Mesenchymal stem cell (in vitro differentiated cells and primary cell): ENCODE results near the gene SAMSN1.

Experiments used
- DNase-seq: peaks from one replicate; pipeline ENCODE4 v3.0.0-alpha.2; 2013
- H2AFZ ChIP-seq: one replicate; pipeline ENCODE4 v1.6.1; 2013; ENCODE audit warnings: low read depth, mild to moderate bottlenecking, control low read depth, inconsistent platforms, low read length, moderate library complexity
- H2AK5ac ChIP-seq: 2 replicates; pipeline ENCODE4 v1.6.1; 2013; ENCODE audit warnings: low read length, moderate library complexity, mild to moderate bottlenecking, inconsistent platforms; ENCODE audit not compliant: severe bottlenecking
- H2BK120ac ChIP-seq: one replicate; pipeline ENCODE4 v1.6.1; 2013; ENCODE audit warnings: low read depth, mild to moderate bottlenecking, inconsistent platforms, low read length, moderate library complexity
- H2BK12ac ChIP-seq, 2 experiments: one replicate each; pipeline ENCODE4 v1.6.1; 2013; ENCODE audit warnings: inconsistent platforms in 2 of 2, low read length in 2 of 2, mild to moderate bottlenecking in 2 of 2, moderate library complexity in 2 of 2, control low read depth in 1 of 2
- H2BK15ac ChIP-seq: one replicate; pipeline ENCODE4 v1.6.1; 2013; ENCODE audit warnings: mild to moderate bottlenecking, low read depth, inconsistent platforms; ENCODE audit not compliant: poor library complexity, severe bottlenecking
- H2BK5ac ChIP-seq: 2 replicates; pipeline ENCODE4 v1.6.1; 2013; ENCODE audit warnings: low read depth, mild to moderate bottlenecking, low read length, control low read depth, inconsistent platforms; ENCODE audit not compliant: poor library complexity, severe bottlenecking
- H3K14ac ChIP-seq, 2 experiments: one replicate each; pipeline ENCODE4 v1.6.1; 2013; ENCODE audit warnings: inconsistent platforms in 2 of 2, low read length in 2 of 2, control low read depth in 1 of 2, mild to moderate bottlenecking in 1 of 2, moderate library complexity in 1 of 2
- H3K18ac ChIP-seq, 2 experiments: one replicate each; pipeline ENCODE4 v1.6.1; 2013; ENCODE audit warnings: inconsistent platforms in 2 of 2, low read length in 2 of 2, control low read depth in 1 of 2, low read depth in 1 of 2, mild to moderate bottlenecking in 1 of 2
- H3K23ac ChIP-seq, 2 experiments: one replicate each; pipeline ENCODE4 v1.6.1; 2013; ENCODE audit warnings: inconsistent platforms in 2 of 2, low read length in 2 of 2, mild to moderate bottlenecking in 2 of 2, moderate library complexity in 2 of 2, control low read depth in 1 of 2
- H3K27ac ChIP-seq: 2 replicates; pipeline ENCODE4 v1.5.1; 2013; ENCODE audit warnings: mild to moderate bottlenecking, moderate library complexity, low read length, control low read depth, inconsistent platforms; ENCODE audit not compliant: poor library complexity, severe bottlenecking
- H3K27me3 ChIP-seq, 2 experiments: 2 replicates each; pipeline versions ENCODE4 v1.6.1 to v1.7.0; 2013; ENCODE audit warnings: low read length in 2 of 2, mild to moderate bottlenecking in 2 of 2, moderate library complexity in 2 of 2, control low read depth in 1 of 2, inconsistent platforms in 1 of 2; ENCODE audit not compliant: control insufficient read depth in 1 of 2, insufficient read depth in 1 of 2
- H3K36me3 ChIP-seq, 2 experiments: 2 replicates each; pipeline versions ENCODE4 v1.6.1 to v1.7.0; 2013; ENCODE audit warnings: low read length in 2 of 2, control low read depth in 1 of 2, inconsistent platforms in 1 of 2, low read depth in 1 of 2, mild to moderate bottlenecking in 1 of 2; ENCODE audit not compliant: insufficient read depth in 2 of 2, control insufficient read depth in 1 of 2
- H3K4ac ChIP-seq, 2 experiments: one replicate each; pipeline ENCODE4 v1.6.1; 2013; ENCODE audit warnings: inconsistent platforms in 2 of 2, low read length in 2 of 2, mild to moderate bottlenecking in 2 of 2, moderate library complexity in 2 of 2, control low read depth in 1 of 2, low read depth in 1 of 2
- H3K4me1 ChIP-seq: 2 replicates; pipeline ENCODE4 v1.6.1; 2013; ENCODE audit warnings: low read depth, low read length, control low read depth; ENCODE audit not compliant: control insufficient read depth, insufficient read depth
- H3K4me2 ChIP-seq: 2 replicates; pipeline ENCODE4 v1.6.1; 2013; ENCODE audit warnings: low read length, mild to moderate bottlenecking, inconsistent platforms; ENCODE audit not compliant: poor library complexity, severe bottlenecking
- H3K4me3 ChIP-seq, 2 experiments: 2 replicates each; pipeline versions ENCODE4 v1.5.1 to v1.7.0; 2013; ENCODE audit warnings: low read length in 2 of 2, mild to moderate bottlenecking in 2 of 2, control low read depth in 1 of 2, low read depth in 1 of 2; ENCODE audit not compliant: insufficient read depth in 1 of 2
- H3K79me1 ChIP-seq: replicated peaks from 2 replicates; pipeline ENCODE4 v1.6.1; 2013; ENCODE audit warnings: mild to moderate bottlenecking, control low read depth, low read length, inconsistent platforms; ENCODE audit not compliant: poor library complexity, severe bottlenecking
- H3K9ac ChIP-seq: 2 replicates; pipeline ENCODE4 v1.7.0; 2013; ENCODE audit warnings: mild to moderate bottlenecking, low read length, moderate library complexity
- H3K9me3 ChIP-seq: 2 replicates; pipeline ENCODE4 v1.7.0; 2013; ENCODE audit warnings: mild to moderate bottlenecking, low read length; ENCODE audit not compliant: control insufficient read depth
- H4K8ac ChIP-seq: one replicate; pipeline ENCODE4 v1.6.1; 2013; ENCODE audit warnings: inconsistent platforms, mild to moderate bottlenecking, low read length, moderate library complexity
- H4K91ac ChIP-seq: one replicate; pipeline ENCODE4 v1.6.1; 2013; ENCODE audit warnings: mild to moderate bottlenecking, low read length, inconsistent platforms
- WGBS: methylation state at CpG from one replicate; pipeline ENCODE4 v1.1.7; 2013; ENCODE audit warnings: mixed read lengths; 5-methylcytosine and 5-hydroxymethylcytosine counted together

Gene SAMSN1

GRCh38 chr21:14536929-14537328 lies 9.2 kb downstream of the SAMSN1 start:
- no peak overlapping the region for H2BK5ac ChIP-seq
- H3K27me3 ChIP-seq: no peaks in the 10 kb centered on the region
- H3K4ac ChIP-seq: no peak overlapping the region
- H3K9ac ChIP-seq: no peak overlapping the region
- no peak overlapping the region for H3K14ac ChIP-seq
- no peak overlapping the region for H2AK5ac ChIP-seq
- H2AFZ ChIP-seq: no peak overlapping the region
- no peak overlapping the region for H3K4me2 ChIP-seq
- no peak overlapping the region for H2BK120ac ChIP-seq
- no peak overlapping the region for H4K8ac ChIP-seq
- H3K27ac ChIP-seq: no peak overlapping the region
- no peak overlapping the region for H4K91ac ChIP-seq
- DNase-seq: no peak
- no peak overlapping the region for H3K18ac ChIP-seq
- no peaks in the 10 kb centered on the region for H3K36me3 ChIP-seq
- 97% methylated on average over 5 of the region's 5 CpGs for WGBS
- no peak overlapping the region for H2BK12ac ChIP-seq
- no peaks in the 10 kb centered on the region for H3K9me3 ChIP-seq
- H3K79me1 ChIP-seq: no peaks in the 10 kb centered on the region
- no peak overlapping the region for H3K23ac ChIP-seq
- H3K4me3 ChIP-seq: no peak overlapping the region
- no peak overlapping the region for H2BK15ac ChIP-seq
- no peaks in the 10 kb centered on the region for H3K4me1 ChIP-seq

- Histone ChIP-seq H3K4ac (no peak overlapping the region), H3K79me1 (no peaks in the 10 kb centered on the region), H2AK5ac (no peak overlapping the region), H2AFZ (no peak overlapping the region), H3K27me3 (no peaks in the 10 kb centered on the region), H4K8ac (no peak overlapping the region), H3K4me3 (no peak overlapping the region), H3K4me2 (no peak overlapping the region), H2BK120ac (no peak overlapping the region), H3K9me3 (no peaks in the 10 kb centered on the region), H3K36me3 (no peaks in the 10 kb centered on the region), H2BK5ac (no peak overlapping the region), H2BK12ac (no peak overlapping the region), H3K23ac (no peak overlapping the region), H3K18ac (no peak overlapping the region), H3K9ac (no peak overlapping the region), H4K91ac (no peak overlapping the region), H3K27ac (no peak overlapping the region), H2BK15ac (no peak overlapping the region), H3K4me1 (no peaks in the 10 kb centered on the region), H3K14ac (no peak overlapping the region)
- DNase-seq: no peak
Measured at GRCh38 chr21:14535702-14536101, 10.4 kb downstream of the SAMSN1 start.

- Histone ChIP-seq H2BK12ac (no peak overlapping the region), H3K4me3 (no peak overlapping the region), H3K23ac (no peak overlapping the region), H3K4ac (no peak overlapping the region), H4K91ac (no peak overlapping the region), H2AK5ac (no peak overlapping the region), H3K4me2 (no peak overlapping the region), H2BK120ac (no peak overlapping the region), H2AFZ (no peak overlapping the region), H3K9me3 (no peaks in the 10 kb centered on the region), H3K36me3 (no peaks in the 10 kb centered on the region), H3K14ac (no peak overlapping the region), H3K27ac (no peak overlapping the region), H3K27me3 (no peaks in the 10 kb centered on the region), H3K9ac (peak overlapping the region; percentile 18), H4K8ac (no peak overlapping the region), H2BK5ac (no peak overlapping the region), H3K18ac (no peak overlapping the region), H3K79me1 (no peaks in the 10 kb centered on the region), H2BK15ac (no peak overlapping the region), H3K4me1 (no peaks in the 10 kb centered on the region)
- WGBS: 56% methylated on average over 5 of the region's 6 CpGs
- peak; percentile 81 for DNase-seq
Measured at GRCh38 chr21:14533499-14534428, 12.4 kb downstream of the SAMSN1 start.

GRCh38 chr21:14531757-14532316 lies 14.3 kb downstream of the SAMSN1 start:
- no peak overlapping the region for H3K4me2 ChIP-seq
- no peak overlapping the region for H3K4me3 ChIP-seq
- no peak overlapping the region for H2AK5ac ChIP-seq
- H2AFZ ChIP-seq: no peak overlapping the region
- no peak overlapping the region for H3K27ac ChIP-seq
- no peaks in the 10 kb centered on the region for H3K9me3 ChIP-seq
- no peaks in the 10 kb centered on the region for H3K4me1 ChIP-seq
- H3K18ac ChIP-seq: no peak overlapping the region
- no peak overlapping the region for H2BK5ac ChIP-seq
- no peak overlapping the region for H3K23ac ChIP-seq
- no peak overlapping the region for H3K14ac ChIP-seq
- peak; percentile 30 for DNase-seq
- H3K9ac ChIP-seq: no peak overlapping the region
- H2BK12ac ChIP-seq: no peak overlapping the region
- H2BK15ac ChIP-seq: no peak overlapping the region
- no peaks in the 10 kb centered on the region for H3K79me1 ChIP-seq
- no peak overlapping the region for H3K4ac ChIP-seq
- no peak overlapping the region for H2BK120ac ChIP-seq
- WGBS: 23% methylated on average over 3 of the region's 3 CpGs
- no peak overlapping the region for H4K8ac ChIP-seq
- no peaks in the 10 kb centered on the region for H3K36me3 ChIP-seq
- H4K91ac ChIP-seq: no peak overlapping the region
- H3K27me3 ChIP-seq: no peaks in the 10 kb centered on the region
